T-helper 22 cell (primary cell): ENCODE data around the gene RO60.
A peak's percentile ranks its signal among the peaks of the same experiment; 100 is the strongest.
"Not testable (repeated sequence)": the region's sequence is repeated elsewhere in the genome, so short reads cannot be mapped to it uniquely, and the experiment has no call there.

Experiments
- DNase-seq: peaks from one replicate; pipeline ENCODE4 v3.0.0-alpha.2; 2020; ENCODE audit warnings: low read depth

RO60 gene

DNA sequence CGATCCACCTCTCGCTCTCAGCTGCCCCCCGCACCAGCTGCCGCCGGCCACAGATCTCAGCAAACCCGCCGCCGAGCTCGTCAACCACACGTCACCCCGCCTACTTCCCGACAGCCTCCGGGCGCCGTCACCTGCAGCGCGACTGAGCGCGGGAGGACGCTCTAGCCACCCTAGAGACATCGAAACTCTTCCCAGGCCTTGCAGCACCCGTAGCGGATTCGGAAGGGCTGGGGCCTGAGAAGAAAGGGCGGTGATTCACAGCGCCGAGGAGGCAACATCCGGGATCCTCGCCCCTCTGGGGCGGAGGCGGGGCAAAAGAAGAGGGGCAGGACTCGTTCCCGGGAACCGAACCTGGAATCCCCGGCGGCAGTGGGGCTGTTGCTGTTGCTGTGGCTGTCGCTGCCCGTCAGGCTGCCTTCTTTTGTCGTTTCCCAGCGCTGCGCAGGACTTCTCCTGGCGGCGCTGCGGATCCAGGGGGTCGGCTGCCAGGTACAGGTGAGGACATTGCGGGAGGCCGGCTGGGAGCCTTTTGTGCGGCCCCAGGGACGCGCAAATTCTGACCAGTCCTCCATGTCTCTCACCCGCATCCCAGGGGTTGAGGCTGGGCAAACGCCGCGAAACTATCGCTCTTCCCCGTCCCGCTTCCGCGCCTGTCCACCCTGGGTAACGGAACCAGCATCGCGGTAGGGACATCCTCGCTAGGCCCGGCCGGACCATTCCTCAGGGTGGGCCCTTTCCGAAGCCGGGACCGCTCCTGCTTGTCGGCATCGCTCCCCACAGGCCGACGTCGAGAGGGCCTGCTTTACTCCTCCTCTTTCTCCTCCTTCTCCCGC is at the start of gene RO60, which contains the start of gene UCHL5:
Gene RO60, plus strand, starts transcription at position 331 of the 833 bp plus-strand sequence. CDS start 9,443 bp downstream, outside the sequence.
Gene UCHL5, minus strand, starts transcription at position 79 of the 833 bp plus-strand sequence. CDS start 100 bp downstream, outside the sequence.
- DNase-seq: peak; percentile 93

- DNase-seq: no peak
Observed at GRCh38 chr1:193011406-193011805, 48.0 kb upstream of the RO60 start.

DNA sequence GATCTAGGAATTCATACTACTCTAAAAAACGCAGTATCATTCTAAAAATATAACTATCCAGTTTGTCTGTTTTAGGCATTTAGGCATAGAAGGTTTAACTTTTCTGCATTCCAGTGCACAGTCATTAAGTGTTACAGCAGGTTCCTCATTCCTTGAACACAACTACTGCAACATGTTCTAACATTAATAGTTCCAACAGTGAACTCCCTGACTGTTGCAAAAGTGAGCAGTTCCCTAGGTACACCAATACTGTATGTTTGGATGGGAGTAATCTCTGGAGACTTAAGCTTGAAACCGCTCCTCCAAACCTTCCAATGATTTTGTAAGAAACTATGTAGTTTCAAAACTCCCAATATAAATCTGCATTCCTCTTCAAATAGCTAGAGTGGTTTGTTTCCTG is 46.4 kb upstream of the RO60 start:
- DNase-seq: no peak

DNA sequence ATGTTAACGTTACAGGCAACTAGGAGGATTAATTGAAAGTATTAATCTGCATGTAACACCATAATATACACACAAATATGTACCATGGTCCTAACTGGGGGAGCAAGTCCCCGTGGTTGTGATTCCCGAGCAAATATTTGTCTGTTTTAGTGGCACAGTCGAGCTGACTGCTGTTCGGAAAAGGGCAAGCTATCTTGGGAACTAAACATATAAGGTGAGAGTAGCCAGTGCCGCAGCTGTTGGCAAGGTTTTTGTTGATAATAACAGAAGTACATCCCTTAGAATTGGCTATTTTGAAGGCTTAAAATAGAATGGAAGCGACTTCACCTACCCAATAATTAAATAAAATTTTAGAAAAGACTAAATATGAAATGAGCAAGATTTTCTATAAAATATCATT is 45.7 kb upstream of the RO60 start:
- DNase-seq: no peak

DNA sequence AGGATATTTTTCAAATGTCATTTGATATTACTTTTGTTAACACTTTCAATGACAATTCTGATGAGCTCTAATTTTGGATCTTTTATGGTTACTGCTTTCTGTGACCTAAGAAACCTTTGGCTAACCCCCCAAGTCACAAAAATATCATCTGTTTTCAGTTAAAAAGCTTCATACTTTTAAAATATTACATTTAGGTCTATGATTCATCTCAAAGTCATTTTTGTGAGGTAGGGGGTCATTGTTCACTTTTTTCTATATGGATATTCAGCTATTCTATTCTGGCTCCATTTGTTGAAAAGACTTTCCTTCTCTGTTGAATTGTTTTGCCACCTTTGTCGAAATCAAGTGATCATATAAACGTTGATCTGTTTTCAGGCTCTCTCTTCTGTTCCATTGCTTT is 45.0 kb upstream of the RO60 start:
- no peak for DNase-seq

- no peak for DNase-seq
Observed at GRCh38 chr1:193016788-193017187, 42.6 kb upstream of the RO60 start.

DNA sequence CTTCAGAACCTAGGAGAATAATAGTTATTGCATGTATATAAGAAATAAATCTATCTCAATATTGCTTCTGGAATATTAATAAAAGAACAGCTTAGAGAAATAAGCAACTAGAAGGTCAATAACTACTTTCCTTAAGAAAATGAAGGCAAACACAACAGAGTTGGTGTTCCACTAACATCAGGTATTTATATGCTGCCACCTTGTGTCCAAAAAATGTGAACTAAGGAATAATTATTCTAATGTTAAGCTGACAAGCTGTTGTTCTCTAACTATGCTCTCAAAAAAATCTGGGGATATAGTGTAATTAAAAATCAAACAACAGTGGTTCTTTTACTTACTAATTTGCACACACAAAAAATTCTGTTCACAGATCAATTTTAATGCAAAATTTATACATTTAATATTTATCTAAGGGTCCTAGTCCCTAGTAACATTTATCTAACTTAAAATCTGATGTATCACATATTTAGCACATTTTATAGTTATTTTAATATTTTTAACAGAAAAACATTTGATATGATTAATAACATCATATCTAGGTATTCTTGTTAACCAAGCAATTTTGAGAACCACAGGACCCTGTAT is 39.9 kb upstream of the RO60 start:
- no peak for DNase-seq

- no peak for DNase-seq
Observed at GRCh38 chr1:193025218-193025617, 34.2 kb upstream of the RO60 start.

GRCh38 chr1:193030280-193030679 is 29.1 kb upstream of the RO60 start:
- no peak for DNase-seq

DNA sequence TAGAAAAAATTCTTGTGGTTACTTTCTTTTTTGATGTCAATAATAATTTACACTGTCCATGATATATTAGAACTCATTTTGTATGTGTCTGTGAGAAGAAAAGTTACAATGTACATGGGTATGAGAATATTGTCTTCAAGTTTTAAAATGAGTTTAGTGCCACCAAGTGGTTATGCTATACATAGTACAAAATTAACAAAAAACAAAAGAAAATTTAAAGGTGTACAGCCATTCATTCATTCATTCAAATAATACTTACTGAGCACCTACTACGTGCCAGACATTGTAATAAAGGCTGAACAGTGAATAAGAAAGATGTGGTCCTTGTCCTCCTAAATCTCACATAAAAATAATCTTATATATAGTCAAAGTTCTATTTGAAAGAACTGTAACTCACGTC is 28.0 kb upstream of the RO60 start:
- DNase-seq: no peak

DNA sequence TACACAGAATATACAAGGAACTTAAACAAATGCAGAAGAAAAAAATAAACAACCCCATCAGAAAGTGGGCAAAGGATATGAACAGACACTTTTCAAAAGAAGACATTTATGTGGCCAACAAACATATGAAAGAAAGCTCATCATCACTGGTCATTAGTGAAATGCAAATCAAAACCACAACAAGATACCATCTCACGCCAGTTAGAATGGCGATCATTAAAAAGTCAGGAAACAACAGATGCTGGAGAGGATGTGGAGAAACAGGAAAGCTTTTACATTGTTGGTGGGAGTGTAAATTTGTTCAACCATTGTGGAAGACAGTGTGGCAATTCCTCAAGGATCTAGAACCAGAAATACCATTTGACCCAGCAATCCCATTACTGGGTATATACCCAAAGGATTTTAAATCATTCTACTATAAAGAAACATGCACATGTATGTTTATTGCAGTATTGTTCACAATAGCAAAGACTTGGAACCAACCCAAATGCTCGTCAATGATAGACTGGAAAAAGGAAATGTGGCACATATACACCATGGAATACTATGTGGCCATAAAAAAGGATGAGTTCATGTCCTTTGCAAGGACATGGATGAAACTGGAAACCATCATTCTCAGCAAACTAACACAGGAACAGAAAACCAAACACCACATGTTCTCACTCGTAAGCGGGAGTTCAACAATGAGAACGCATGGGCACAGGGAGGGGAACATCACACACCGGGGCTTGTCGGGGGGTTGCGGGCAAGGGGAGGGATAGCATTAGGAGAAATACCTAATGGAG is 26.6 kb upstream of the RO60 start:
- DNase-seq: not testable (repeated sequence)

DNA sequence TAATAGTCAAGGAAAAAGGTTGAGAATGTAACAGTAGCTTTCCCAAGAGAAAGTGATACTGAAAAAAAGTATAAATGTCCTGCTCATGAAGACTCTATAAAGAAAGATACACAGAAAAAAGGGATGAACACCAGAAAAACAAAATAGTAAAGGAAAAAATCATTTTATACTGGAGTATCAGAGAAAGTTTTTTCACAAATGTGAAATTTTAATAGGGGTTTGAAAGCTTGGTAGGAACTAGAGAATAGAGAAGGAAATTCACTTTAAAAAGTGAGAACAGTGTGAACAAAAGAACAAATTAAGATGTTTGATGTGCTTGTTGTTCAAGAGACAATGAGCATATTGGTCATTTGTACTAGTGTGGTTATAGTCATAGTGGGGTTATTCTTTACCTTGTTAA is 25.8 kb upstream of the RO60 start:
- DNase-seq: no peak

DNA sequence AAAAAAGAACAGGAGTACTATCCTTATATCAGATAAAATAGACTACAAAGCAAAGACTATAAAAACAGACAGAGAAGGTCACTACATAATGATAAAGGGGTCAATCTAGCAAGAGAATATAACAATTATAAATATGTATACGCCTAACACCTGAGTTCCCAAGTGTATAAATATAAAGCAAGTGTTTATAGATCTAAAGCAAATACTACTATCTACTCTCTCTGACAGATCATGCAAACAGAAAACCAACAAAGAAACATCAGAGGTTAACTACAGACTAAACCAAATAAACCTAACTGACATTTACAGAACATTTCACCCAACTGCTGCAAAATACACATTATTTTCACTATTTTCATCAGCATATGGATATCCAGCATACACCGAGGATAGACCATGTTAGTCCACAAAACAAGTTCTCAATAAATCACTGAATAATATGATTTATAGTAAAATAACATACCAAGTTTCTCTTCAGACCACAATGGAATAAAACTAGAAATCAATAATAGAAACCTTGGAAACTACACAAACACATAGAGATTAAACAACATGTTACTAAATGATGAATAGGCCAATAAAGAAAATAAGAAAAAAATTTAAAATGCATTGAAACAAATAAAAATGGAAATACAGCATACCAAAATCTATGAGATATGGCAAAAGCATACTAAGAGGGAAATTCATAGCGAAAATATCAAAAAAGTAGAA is 22.9 kb upstream of the RO60 start:
- DNase-seq: no peak

- DNase-seq: no peak
Observed at GRCh38 chr1:193040011-193040410, 19.4 kb upstream of the RO60 start.

- no peak for DNase-seq
Observed at GRCh38 chr1:193042766-193043691, 16.4 kb upstream of the RO60 start.

DNA sequence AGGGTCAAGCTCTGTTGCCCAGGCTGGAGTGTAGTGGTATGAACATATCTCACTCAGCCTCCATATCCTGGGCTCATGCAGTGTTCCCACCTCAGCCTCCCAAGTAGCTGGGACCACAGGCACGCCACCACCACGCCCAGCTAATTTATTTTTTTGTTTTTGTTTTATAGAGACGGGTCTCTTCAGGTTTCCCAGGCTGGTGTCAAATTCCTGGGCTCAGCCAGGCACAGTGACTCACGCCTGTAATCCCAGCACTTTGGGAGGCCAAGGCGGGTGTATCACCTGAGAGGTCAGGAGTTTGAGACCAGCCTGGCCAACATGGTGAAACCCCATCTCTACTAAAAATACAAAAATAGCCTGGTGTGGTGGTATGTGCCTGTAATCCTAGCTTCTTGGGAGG is 10.5 kb upstream of the RO60 start:
- DNase-seq: not testable (repeated sequence)

- DNase-seq: no peak
Observed at GRCh38 chr1:193054169-193054675, 5.2 kb upstream of the RO60 start.

GRCh38 chr1:193058529-193059281 is 707 bp upstream of the RO60 start:
- DNase-seq: peak; percentile 23

GRCh38 chr1:193060115-193060403 is 647 bp downstream of the RO60 start:
- DNase-seq: no peak

DNA sequence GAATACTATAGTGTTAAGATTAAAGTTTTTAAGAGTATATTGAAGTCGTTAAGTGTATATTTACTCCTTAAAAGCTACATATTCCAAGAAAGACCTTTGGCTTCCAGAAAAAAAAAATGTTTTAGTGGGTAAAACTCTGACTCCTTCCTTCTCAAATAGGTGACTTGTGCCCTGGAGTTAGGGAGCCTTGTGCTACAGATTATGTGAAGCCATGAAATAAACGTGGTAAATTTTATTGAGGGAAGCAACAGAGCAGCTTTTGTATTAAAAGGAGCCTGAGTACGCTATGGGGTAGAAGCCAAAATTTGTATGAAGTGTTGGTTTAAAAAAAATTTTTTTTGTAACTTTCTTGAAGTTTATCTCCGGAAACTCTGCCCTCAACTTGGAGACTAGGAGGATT is 994 bp downstream of the RO60 start:
- no peak for DNase-seq
